GM18520 (cell line): ENCODE results near the gene AKR7A2.

Experiments used
- ATAC-seq: cut with Tn5 transposase; IDR thresholded peaks from one replicate; pipeline ENCODE4 v1.9.1; 2021; ENCODE audit not compliant: unreplicated experiment

The AKR7A2 gene

GRCh38 chr1:19325958-19326747, 14.2 kb upstream of the AKR7A2 start:
- ATAC-seq: no peak

GRCh38 chr1:19325368-19325957, 13.5 kb upstream of the AKR7A2 start:
- no peak for ATAC-seq

DNA sequence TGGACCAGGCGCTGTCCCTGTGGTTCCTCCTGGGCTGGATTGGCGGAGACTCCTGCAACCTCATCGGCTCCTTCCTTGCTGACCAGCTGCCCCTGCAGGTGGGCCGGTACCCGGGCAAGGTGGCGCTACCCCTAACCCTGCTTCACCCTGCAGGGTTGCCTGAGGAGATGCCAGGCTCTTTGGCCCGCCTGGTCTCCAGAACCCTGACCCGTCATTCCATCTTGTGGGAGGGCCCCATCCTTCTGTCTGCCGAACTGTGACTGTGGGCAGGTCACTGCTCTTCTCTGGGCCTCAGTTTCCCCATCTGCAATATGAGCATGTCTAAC, 12.7 kb upstream of the AKR7A2 start:
- ATAC-seq: no peak

DNA sequence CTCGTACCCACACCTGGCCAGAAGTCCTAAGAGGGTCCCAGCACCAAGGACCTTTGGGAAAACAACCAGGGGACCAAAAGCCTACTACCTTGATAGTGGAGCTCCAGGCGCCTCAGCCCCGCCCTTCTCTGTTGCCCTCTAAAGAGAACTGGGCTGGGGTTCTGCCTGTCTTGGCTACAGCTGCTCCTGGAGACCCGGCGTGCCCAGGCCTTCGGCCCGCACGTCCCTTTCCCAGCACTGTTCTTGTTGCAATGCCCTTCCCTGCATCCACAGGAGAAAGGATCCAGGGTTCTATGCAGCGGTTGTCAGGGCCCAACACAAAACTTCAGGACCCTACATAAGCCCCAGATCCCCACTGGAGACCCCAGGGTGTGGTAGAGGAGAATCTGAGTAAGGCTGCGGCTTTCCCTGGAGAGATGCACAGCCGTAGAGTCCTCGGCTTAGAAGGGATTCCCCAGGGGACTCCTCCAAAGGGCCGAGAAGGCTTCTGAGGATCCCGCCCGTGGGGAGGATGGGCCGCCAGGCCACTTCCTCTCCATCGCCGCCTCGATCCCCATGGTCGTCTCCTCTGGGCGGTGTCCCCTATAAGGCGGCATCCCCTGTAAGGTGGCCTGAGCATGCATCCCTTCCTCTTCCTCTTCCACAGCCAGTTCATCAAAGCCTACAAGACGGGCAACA, 12.2 kb upstream of the AKR7A2 start:
- ATAC-seq: no peak

DNA sequence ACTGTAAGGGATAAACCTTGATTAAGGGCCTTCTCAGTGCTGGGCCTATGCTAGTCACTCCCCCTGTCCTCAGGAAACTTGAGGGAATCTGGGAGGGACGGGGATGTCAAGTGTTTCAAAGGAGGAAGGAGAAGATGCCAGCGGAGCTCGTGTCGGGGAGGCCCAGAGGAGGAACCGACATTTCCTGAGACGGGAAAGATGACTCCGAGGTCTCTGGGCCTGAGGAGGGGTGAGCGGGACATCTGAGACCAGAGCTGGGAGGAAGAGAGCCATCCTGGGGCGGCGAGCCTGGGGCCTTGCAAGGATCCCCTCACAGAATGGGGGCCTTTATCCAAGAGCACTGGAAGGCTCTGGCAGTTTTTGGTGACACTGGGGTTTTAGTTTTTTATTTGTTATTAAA, 10.5 kb upstream of the AKR7A2 start:
- no peak for ATAC-seq

GRCh38 chr1:19321071-19321470, 9.1 kb upstream of the AKR7A2 start:
- ATAC-seq: no peak

- ATAC-seq: no peak
Measured at GRCh38 chr1:19319196-19319595, 7.3 kb upstream of the AKR7A2 start.

- no peak for ATAC-seq
Measured at GRCh38 chr1:19317126-19317910, 5.4 kb upstream of the AKR7A2 start.

GRCh38 chr1:19315378-19316198, 3.6 kb upstream of the AKR7A2 start:
- ATAC-seq: no peak

DNA sequence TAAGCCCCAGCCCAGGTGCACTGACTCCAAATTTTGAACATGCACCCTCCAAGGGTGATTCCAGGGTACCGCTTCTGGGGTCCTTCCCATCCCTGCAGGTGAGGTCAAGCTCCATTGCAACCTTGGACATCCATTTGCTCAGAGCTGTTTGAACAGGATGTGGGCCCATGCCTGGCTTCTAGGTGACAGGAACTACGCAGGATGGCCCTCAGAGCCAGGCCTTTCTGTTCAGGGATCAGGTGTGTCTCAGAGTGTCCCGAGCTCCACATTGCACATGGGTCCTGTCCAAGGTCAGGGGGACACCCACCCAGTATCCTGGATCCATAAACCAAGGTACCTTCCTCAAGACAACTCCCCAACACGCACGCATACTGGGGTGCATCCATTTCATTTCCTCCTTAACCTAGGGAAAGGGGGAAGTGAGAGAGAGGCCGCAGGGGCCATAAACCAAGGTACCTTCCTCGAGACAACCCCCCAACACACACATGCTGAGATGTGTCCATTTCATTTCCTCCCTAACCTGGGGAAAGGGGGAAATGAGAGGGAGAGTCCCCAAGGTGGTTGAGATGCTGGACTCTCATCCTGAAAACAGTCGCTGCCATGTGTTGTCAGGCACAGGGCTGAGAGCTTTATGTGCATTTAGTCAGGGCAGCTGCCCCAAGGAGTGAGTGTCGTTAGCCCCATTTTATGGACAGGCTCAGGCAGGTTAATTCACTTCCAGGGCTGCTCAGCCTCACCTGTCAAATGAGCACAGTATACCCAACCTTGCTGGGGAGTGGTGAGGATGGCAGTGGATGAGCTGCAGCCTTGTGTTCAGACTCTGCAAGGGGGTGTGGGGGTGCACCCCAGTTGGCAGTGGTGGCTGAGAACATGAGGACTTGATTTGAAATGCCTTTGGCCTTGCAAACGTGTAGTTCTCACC, 2.3 kb upstream of the AKR7A2 start:
- no peak for ATAC-seq

DNA sequence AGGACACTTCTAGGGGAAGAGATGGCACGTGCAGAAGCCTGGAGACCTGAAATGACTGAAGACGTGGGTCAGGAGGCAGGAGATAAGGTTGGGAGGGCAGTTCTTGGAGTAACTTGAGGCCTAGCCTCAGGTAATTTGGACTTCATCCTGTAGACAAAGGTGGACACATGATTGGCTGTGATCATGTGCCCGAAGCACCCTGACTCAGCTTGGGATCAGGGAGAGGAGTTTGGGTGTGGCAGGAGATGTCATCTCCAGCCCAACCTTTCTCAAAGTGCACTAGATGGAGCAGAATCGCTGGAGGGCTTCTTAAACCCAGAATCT, 1.7 kb upstream of the AKR7A2 start:
- no peak for ATAC-seq

- no peak for ATAC-seq
Measured at GRCh38 chr1:19312782-19313635, 1.1 kb upstream of the AKR7A2 start.

DNA sequence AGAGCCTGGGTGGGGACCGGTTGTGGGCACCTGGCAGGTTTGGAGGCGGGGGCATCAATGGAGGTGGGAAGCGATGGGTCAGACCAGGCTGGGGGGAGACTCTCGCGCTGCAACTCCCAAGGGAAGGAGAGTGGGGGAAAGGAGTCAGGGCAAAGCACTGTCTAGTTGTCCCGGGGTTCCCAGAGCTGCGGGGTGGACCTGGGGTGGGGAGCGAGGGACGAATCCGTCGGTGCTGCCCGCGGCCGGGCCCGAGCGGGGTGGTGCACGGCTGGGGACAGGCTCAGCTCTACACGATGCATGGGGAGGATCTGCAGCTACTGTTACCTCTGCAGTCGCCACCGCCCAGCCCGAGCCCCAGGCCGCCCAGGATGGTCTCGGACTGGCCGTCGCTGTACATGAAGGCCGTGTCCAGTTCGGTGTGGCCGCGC, 427 bp downstream of the AKR7A2 start:
- ATAC-seq: no peak

DNA sequence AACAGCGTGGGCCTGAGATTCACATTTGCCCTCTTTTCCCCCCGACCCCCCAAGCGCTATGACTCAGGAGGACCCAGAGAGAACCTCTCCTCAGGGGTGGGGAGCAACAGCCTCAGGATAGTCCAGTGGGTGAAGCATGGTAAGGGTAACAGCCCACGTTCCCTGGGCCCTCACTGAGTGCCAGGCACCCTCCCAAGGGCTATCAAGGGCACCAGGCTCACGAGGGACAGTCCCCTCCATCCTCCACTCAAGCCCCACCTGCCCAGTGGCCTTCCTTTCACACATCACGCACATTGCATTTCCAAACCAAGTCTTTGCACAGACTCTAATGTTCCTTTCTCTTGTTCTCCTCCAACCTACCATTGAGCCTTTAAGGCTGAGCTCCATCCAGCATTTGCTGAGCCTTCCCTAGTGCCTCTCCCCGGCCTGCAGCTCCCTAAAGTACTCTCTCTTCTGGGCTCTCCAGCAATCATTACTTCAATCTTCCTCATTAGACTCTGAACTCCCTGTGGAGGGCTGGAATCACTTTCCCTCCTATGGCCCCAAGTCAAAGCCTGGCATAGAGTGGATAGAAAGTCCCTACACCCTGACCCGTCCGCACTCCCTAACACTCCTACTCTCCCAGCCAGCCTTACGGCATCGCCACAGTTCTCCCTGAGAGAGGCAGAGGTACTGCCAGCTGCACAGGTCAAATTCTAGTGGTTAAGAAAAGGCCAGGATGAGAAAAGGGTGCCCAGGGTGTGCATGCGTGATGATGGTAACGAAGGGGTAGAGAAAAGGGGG, 1.0 kb downstream of the AKR7A2 start:
- ATAC-seq: no peak

- no peak for ATAC-seq
Measured at GRCh38 chr1:19310061-19310460, 1.9 kb downstream of the AKR7A2 start.

DNA sequence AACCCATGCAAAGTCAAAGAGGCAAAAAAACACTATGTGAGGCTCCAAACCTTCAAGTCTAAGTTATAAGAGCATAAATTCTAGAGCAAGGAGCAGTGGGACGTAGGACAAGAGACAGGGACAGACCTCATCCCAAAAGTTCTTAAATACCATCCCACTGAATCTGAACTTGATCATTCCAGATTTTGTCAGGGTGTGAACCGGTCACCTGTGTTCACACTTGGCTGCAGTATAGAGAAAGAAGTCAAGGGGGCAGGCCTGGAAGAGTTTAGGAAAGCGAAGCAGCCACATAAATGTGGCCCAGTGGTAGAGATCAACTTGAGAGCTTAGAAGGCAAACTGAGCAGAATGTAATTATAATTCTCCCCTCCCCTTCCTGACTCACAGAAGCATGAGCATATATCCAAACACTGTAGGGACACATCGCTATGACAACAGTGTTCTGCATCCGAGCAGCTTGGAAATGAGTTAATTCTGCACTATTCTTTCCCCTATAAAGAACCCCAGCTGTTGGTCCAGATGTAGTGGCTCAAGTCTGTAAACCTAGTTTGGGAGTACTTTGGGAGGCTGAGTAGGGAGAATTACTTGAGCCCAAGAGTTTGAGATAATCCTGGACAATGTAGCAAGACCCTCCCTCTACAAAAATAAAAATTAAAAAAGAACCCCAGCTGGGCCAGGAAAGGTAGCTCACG, 2.7 kb downstream of the AKR7A2 start:
- no peak for ATAC-seq

GRCh38 chr1:19308509-19308907, 3.4 kb downstream of the AKR7A2 start:
- no peak for ATAC-seq
